ENCODE measurements around the gene NCBP3. TPM values are rescaled to one million over a fixed set of nuclear protein-coding genes. Genes with fewer than 3 reads are reported as not detected.
"Not testable (repeated sequence)": the region's sequence is repeated elsewhere in the genome, so short reads cannot be mapped to it uniquely, and the experiment has no call there.

NCBP3 gene
- total and polyA plus RNA-seq, 7 donors: 9.3 to 23.5 (median 15.1) TPM

DNA sequence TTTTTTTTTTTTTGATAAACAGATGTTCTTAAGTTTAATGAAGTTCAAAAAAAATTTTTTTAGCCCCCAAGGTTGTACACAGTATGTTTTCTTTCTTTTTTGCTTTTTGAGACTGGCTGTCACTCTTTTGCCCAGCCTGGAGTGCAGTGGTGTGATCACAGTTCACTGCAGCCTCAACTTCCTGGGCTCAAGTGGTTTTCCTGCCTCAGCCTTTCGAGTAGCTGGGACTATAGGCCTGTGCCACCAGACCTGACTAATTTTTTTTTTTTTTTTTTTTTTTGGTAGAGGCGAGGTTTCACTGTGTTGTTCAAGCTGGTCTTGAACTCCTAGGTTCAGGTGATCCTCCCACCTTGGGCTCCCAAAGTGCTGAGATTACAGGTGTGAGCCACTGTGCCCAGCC, 57.8 kb downstream of the NCBP3 start:
- Histone ChIP-seq H3K4me1 (no peaks in the 10 kb centered on the region), H3K27me3 (ENCODE audit: insufficient read depth in 3 of 3, low read length in 2 of 3) (no peaks in the 10 kb centered on the region), H3K4me3 (no peak overlapping the region), H3K9me3 (no peaks in the 10 kb centered on the region), H3K27ac (no peak overlapping the region), H3K36me3 (ENCODE audit: insufficient read depth in 1 of 2, low read depth in 1 of 2) (no peaks in the 10 kb centered on the region)
- intact Hi-C loops (cut with DNase I): no loop called here
- DNase-seq (no peak), ATAC-seq (no peak)
- 64 to 83% (median 68%) methylated on average over 2 of the region's 2 CpGs for WGBS, 3 donors
- TF ChIP-seq, protein P1, sequence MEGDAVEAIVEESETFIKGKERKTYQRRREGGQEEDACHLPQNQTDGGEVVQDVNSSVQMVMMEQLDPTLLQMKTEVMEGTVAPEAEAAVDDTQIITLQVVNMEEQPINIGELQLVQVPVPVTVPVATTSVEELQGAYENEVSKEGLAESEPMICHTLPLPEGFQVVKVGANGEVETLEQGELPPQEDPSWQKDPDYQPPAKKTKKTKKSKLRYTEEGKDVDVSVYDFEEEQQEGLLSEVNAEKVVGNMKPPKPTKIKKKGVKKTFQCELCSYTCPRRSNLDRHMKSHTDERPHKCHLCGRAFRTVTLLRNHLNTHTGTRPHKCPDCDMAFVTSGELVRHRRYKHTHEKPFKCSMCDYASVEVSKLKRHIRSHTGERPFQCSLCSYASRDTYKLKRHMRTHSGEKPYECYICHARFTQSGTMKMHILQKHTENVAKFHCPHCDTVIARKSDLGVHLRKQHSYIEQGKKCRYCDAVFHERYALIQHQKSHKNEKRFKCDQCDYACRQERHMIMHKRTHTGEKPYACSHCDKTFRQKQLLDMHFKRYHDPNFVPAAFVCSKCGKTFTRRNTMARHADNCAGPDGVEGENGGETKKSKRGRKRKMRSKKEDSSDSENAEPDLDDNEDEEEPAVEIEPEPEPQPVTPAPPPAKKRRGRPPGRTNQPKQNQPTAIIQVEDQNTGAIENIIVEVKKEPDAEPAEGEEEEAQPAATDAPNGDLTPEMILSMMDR (IDR thresholded peaks at IDR 0.05): no peak

DNA sequence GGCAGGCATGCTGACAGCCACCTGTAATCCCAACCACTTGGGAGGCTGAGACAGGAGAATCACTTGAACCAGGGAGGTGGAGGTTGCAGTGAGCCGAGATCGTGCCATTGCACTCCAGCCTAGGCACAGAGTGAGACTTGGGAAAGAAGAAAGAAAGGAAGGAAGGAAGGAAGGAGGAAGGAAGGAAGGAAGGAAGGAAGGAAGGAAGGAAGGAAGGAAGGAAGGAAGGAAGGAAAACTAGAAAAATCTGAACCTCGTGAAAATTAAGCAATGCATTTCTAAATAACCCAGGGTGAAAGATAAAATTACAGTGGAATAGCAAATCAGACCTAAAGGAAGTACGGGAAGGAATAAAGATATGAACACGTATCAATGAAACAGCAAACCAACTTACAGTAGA, 60.7 kb downstream of the NCBP3 start:
- ATAC-seq; H3K4me3 ChIP-seq; H3K27me3 ChIP-seq (ENCODE audit: insufficient read depth in 3 of 3, low read length in 2 of 3); H3K27ac ChIP-seq; DNase-seq; H3K36me3 ChIP-seq (ENCODE audit: insufficient read depth in 1 of 2, low read depth in 1 of 2); H3K9me3 ChIP-seq; intact Hi-C loops (cut with DNase I); H3K4me1 ChIP-seq: not testable (repeated sequence)
- WGBS, 3 donors: 79 to 81% (median 80%) methylated on average over 5 of the region's 5 CpGs

DNA sequence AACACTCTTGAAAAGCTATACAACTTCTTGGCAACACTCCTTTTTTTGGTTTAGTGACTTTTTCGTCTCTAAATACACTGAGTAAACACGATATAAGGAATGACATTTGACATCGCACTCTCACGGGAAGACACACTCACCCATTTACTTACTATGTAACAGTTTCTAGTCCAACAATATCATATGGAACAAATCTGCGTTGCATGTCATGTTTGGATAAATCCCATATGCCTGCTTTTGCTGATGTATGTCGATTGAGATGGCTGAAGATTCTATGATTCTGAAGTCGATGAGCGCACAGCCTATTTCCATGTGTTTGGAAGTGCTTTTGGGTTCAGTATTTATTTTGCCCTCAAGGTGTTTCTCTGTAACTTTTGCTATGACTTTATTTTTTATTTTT, 63.3 kb downstream of the NCBP3 start:
- Histone ChIP-seq H3K27ac (no peak overlapping the region), H3K4me1 (no peaks in the 10 kb centered on the region)

DNA sequence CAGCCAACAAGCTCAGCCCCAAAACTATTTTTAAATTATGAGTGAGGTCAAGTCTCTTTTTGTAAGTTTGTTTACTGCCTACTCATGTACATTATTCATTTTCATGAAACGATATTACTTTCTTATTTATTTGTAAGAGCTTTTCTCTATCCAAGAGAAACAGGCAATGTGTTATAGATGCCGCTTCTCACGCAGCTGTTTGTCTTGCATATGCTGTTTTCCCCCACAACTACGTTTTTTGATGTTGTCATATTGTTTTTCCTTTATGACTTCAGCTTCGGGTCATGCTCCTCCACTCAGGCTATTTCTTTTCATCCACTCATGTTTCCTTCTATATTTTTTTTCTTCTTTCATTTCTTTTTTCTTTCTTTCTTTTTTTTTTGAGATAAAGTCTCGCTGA, 65.1 kb downstream of the NCBP3 start:
- DNase-seq (no peak), ATAC-seq (no peak)
- Histone ChIP-seq H3K9me3 (no peaks in the 10 kb centered on the region), H3K27me3 (ENCODE audit: insufficient read depth in 3 of 3, low read length in 2 of 3) (no peaks in the 10 kb centered on the region), H3K4me1 (no peaks in the 10 kb centered on the region), H3K4me3 (no peak overlapping the region), H3K27ac (no peak overlapping the region), H3K36me3 (ENCODE audit: insufficient read depth in 1 of 2, low read depth in 1 of 2) (no peaks in the 10 kb centered on the region)
- WGBS, 3 donors: 54 to 64% (median 63%) methylated on average over 6 of the region's 6 CpGs
- TF ChIP-seq, protein P1 (IDR thresholded peaks at IDR 0.05): no peak
- intact Hi-C loops (cut with DNase I): no loop called here

More for the DNA sequence above, 63.3 kb downstream of the NCBP3 start:
- no peaks in the 10 kb centered on the region for H3K27me3 ChIP-seq (ENCODE audit: insufficient read depth in 3 of 3, low read length in 2 of 3)
- DNase-seq (no peak), ATAC-seq (no peak)
- WGBS, 3 donors: 85 to 86% (median 86%) methylated on average over 8 of the region's 8 CpGs
- TF ChIP-seq, protein P1 (IDR thresholded peaks at IDR 0.05): no peak
- H3K9me3 ChIP-seq: no peaks in the 10 kb centered on the region
- H3K36me3 ChIP-seq (ENCODE audit: insufficient read depth in 1 of 2, low read depth in 1 of 2): no peaks in the 10 kb centered on the region
- H3K4me3 ChIP-seq: no peak overlapping the region
- intact Hi-C loops (cut with DNase I): no loop called here

DNA sequence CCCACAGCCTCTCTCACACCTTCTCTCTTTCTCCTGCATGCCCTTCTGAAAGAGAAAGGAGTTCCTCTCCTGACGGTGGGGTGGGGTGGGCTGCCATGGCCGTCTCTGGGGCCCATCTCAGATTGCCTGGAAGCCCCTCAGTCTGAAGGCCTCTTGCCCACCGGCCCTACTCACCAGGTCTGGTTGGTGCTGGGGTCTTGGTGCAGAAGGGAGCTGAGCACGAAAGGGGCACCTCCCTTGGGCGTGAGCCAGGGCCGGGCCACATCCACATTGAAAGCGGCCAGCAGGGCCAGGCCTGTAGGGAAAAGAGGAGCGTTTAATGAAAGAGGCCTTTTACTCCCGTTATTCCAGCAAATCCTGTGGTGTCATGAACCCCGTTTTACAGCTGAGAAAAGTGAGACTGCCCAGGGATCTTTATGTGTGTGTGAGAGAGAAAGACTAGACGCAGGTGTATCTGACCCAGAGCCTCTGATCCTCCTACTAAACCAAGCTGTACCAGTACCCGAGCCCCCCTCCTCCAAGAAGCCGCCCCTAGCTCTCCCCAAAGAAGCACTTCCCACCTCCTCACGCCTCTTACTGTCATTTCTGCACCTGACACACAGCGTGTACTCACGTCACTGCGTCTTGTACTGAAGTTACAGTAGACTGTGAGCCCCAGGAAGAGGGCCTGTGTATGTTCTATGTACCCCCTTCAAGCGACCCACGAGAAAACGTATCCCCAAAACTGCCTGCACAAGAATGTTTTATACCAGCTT, 68.5 kb downstream of the NCBP3 start:
- no peak for ATAC-seq
- 81 to 86% (median 84%) methylated on average over 20 of the region's 20 CpGs for WGBS, 3 donors
- H3K4me1 ChIP-seq: no peaks in the 10 kb centered on the region
- no peaks in the 10 kb centered on the region for H3K9me3 ChIP-seq
- TF ChIP-seq, protein P1 (IDR thresholded peaks at IDR 0.05): no peak
- intact Hi-C loops (cut with DNase I): no loop called here
- no peak overlapping the region for H3K27ac ChIP-seq
- H3K36me3 ChIP-seq (ENCODE audit: insufficient read depth in 1 of 2, low read depth in 1 of 2): no peaks in the 10 kb centered on the region
- H3K4me3 ChIP-seq: no peak overlapping the region
- no peak for DNase-seq
- H3K27me3 ChIP-seq (ENCODE audit: insufficient read depth in 3 of 3, low read length in 2 of 3): peaks cover 0 to 3% (median 0%) of the 10 kb centered on the region in 3 donors

Measured in psoas muscle (tissue), 8 donors.